ENCODE data around the gene KLK15. TPM values are rescaled to one million over a fixed set of nuclear protein-coding genes. Genes with fewer than 3 reads are reported as not detected.

KLK15 gene
- total and polyA plus RNA-seq, 2 donors (not counting 3 experiments of a cell fraction or from before 2014, with no cell fraction given), result not detected

- ChIA-PET CTCF (no interaction called here), POLR2A (no interaction called here)
- Histone ChIP-seq H3K9me3 (replicated peaks; ENCODE audit: control insufficient read depth, insufficient read depth, low read length) (no peaks in the 10 kb centered on the region), H3K4me2 (ENCODE audit: insufficient read depth, low read length) (no peak overlapping the region), H3K9ac (replicated peaks; ENCODE audit: extremely low read depth, insufficient read depth, low read length) (no peak overlapping the region), H3K9me1 (replicated peaks; ENCODE audit: control insufficient read depth, extremely low read depth, insufficient read depth, low read length) (no peaks in the 10 kb centered on the region), H3K4me1 (ENCODE audit: control insufficient read depth, extremely low read depth, insufficient read depth, low read length) (no peaks in the 10 kb centered on the region), H4K20me1 (replicated peaks; ENCODE audit: control insufficient read depth, extremely low read depth, insufficient read depth, low read length) (no peaks in the 10 kb centered on the region), H3K36me3 (ENCODE audit: control insufficient read depth in 2 of 2, extremely low read depth in 1 of 2, insufficient read depth in 2 of 2, low read length in 2 of 2) (no peaks in the 10 kb centered on the region), H3K4me3 (replicated peaks in 1 of 3; ENCODE audit: insufficient read depth in 1 of 3, low read depth in 1 of 3, low read length in 3 of 3) (no peak overlapping the region), H3K27ac (ENCODE audit: insufficient read depth, low read depth, low read length) (no peak overlapping the region), H2AFZ (ENCODE audit: low read depth, low read length) (no peak overlapping the region), H3K79me2 (ENCODE audit: control insufficient read depth, insufficient read depth, low read length) (no peaks in the 10 kb centered on the region), H3K27me3 (ENCODE audit: control insufficient read depth in 2 of 2, insufficient read depth in 2 of 2, low read length in 2 of 2) (peaks cover 0 to 2% of the 10 kb centered on the region in 2 experiments)
- no peak for TF ChIP-seq MAX (IDR thresholded peaks at IDR 0.05; ENCODE audit: insufficient read depth, insufficient read length)
- DNase-seq (ENCODE audit: low read depth, low spot score) (no peak), FAIRE-seq (no peak)
- intact Hi-C loops (cut with micrococcal nuclease), result no loop called here
- dilution Hi-C loops (cut with MboI; ENCODE audit: extremely low pct_ligation_motif_present, low sequenced_read_pairs), result no loop called here
- BruUV-seq (replicated peaks), result no TSS peak
Measured at GRCh38 chr19:50874211-50874610, 40.8 kb upstream of the KLK15 start.

DNA sequence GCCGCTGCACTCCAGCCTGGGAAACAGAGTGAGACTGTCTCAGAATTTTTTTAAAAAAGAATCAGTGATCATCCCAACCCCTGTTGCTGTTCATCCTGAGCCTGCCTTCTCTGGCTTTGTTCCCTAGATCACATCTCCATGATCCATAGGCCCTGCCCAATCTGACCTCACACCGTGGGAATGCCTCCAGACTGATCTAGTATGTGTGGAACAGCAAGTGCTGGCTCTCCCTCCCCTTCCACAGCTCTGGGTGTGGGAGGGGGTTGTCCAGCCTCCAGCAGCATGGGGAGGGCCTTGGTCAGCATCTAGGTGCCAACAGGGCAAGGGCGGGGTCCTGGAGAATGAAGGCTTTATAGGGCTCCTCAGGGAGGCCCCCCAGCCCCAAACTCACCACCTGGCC lies 39.7 kb upstream of the KLK15 start, which contains the start of gene KLK2:
Gene KLK2, plus strand, starts transcription at position 384 of the 400 bp plus-strand sequence. CDS start 35 bp downstream, outside the sequence.
- H3K4me1 ChIP-seq (ENCODE audit: control insufficient read depth, extremely low read depth, insufficient read depth, low read length), result no peaks in the 10 kb centered on the region
- H2AFZ ChIP-seq (ENCODE audit: low read depth, low read length), result no peak within 1 kb of the TSS
- no peak within 1 kb of the TSS for H3K27ac ChIP-seq (ENCODE audit: insufficient read depth, low read depth, low read length)
- TF ChIP-seq JUN (IDR thresholded peaks at IDR 0.05; ENCODE audit: borderline replicate concordance, insufficient read depth, insufficient read length, low read depth) (no peak), EZH2 (IDR thresholded peaks at IDR 0.05; ENCODE audit: borderline replicate concordance, low read depth, low read length, severe bottlenecking) (no peak), MYC (IDR thresholded peaks at IDR 0.05; ENCODE audit: low read depth, low read length) (no peak), POLR2AphosphoS5 (IDR thresholded peaks at IDR 0.05; ENCODE audit: insufficient read depth, low read depth, low read length) (no peak), MAX (IDR thresholded peaks at IDR 0.05; ENCODE audit: insufficient read depth, insufficient read length) (no peak), FOS (IDR thresholded peaks at IDR 0.05; ENCODE audit: borderline replicate concordance, insufficient read depth, low read length) (no peak), POLR2A (IDR thresholded peaks at IDR 0.05; ENCODE audit: low read depth, low read length) (no peak), GATA2 (IDR thresholded peaks at IDR 0.05; ENCODE audit: insufficient read depth, insufficient read length, low read depth, low read length) (no peak), CTCF (IDR thresholded peaks at IDR 0.05; ENCODE audit: extremely low read depth in 1 of 2, insufficient read depth in 1 of 2, low read depth in 1 of 2, low read length in 2 of 2) (no peak)
- no peak for DNase-seq (ENCODE audit: low read depth, low spot score)
- H3K79me2 ChIP-seq (ENCODE audit: control insufficient read depth, insufficient read depth, low read length), result no peaks in the 10 kb centered on the region
- H3K27me3 ChIP-seq (ENCODE audit: control insufficient read depth in 2 of 2, insufficient read depth in 2 of 2, low read length in 2 of 2), result peaks cover 0 to 2% of the 10 kb centered on the region in 2 experiments
- H3K9ac ChIP-seq (replicated peaks; ENCODE audit: extremely low read depth, insufficient read depth, low read length), result no peak within 1 kb of the TSS
- dilution Hi-C loops (cut with MboI; ENCODE audit: extremely low pct_ligation_motif_present, low sequenced_read_pairs), result no loop called here
- no peak within 1 kb of the TSS for H3K4me3 ChIP-seq (replicated peaks in 1 of 3; ENCODE audit: insufficient read depth in 1 of 3, low read depth in 1 of 3, low read length in 3 of 3)
- intact Hi-C loops (cut with micrococcal nuclease), result loop anchor here (1.0 kb wide), 1 partner anchor 20 kb away; no protein-coding TSS in a partner anchor
- FAIRE-seq, result no peak
- H4K20me1 ChIP-seq (replicated peaks; ENCODE audit: control insufficient read depth, extremely low read depth, insufficient read depth, low read length), result no peaks in the 10 kb centered on the region
- BruUV-seq (replicated peaks), result no TSS peak
- no peaks in the 10 kb centered on the region for H3K9me3 ChIP-seq (replicated peaks; ENCODE audit: control insufficient read depth, insufficient read depth, low read length)
- H3K9me1 ChIP-seq (replicated peaks; ENCODE audit: control insufficient read depth, extremely low read depth, insufficient read depth, low read length), result no peaks in the 10 kb centered on the region
- ChIA-PET POLR2A (no interaction called here), CTCF (no interaction called here)
- H3K36me3 ChIP-seq (ENCODE audit: control insufficient read depth in 2 of 2, extremely low read depth in 1 of 2, insufficient read depth in 2 of 2, low read length in 2 of 2), result no peaks in the 10 kb centered on the region
- no peak within 1 kb of the TSS for H3K4me2 ChIP-seq (ENCODE audit: insufficient read depth, low read length)

All from endothelial cell of umbilical vein (primary cell).